H54 (cell line): ENCODE measurements around the gene QSOX1.

Experiments used
- DNase-seq: peaks from one replicate; pipeline ENCODE4 v3.0.0; 2011; ENCODE audit warnings: low spot score, mixed read lengths; ENCODE audit not compliant: insufficient read length
- FAIRE-seq: peaks from 3 replicates; lab custom pipeline; 2011; peaks lifted over from hg19 to GRCh38; lab: Jason Lieb, UNC
- POLR2A ChIP-seq: IDR thresholded peaks from 2 replicates; pipeline ENCODE4 v1.6.1; 2011; ENCODE audit warnings: low read depth, mild to moderate bottlenecking, low read length

QSOX1 gene

DNA sequence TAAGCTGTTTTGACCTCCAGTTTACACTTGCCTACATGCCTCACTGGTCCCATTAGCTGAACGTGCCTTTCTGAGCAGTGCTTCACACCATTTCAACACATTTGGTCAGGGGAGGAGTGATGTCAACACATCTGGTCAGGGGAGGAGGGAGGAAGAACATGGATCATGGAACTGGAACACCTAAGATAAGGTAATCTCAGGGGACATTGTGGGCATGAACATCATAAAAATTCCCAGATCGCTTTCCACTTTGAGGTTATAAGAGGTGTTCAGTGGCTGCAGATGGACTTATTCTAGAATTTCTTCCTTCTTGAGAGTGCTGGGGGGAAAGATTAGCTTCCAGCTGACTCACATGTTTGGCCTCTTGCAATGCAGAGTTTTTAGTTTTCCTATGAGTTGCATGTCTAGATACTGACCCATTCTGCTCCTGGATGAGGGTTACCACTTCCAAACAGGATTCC, 2.0 kb downstream of the QSOX1 start:
- no peak for TF ChIP-seq POLR2A
- FAIRE-seq = no peak

DNA sequence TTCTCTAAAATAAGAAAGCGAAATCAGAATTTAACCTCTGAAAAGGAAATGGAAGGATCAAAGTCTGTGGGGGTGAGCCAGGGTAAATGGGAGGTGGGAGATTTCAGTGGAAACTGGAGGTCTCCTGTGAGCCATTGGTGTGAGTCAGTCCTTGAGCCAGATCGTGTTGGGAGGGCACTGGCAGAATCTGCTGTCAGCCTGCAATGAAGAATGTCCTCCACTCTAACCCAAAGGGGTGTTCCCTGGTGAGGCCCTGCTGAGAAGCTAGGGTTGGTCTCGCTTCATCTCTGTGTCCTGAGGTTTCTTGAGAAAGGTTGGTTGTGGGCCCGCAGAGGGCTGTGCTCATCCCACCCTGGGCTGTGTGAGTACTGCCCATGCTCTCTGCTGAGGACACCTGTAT, 2.4 kb downstream of the QSOX1 start:
- TF ChIP-seq POLR2A = no peak
- peak; percentile 83 for DNase-seq
- FAIRE-seq = peak; percentile 52

More for the DNA sequence above, 2.0 kb downstream of the QSOX1 start:
- DNase-seq = no peak

DNA sequence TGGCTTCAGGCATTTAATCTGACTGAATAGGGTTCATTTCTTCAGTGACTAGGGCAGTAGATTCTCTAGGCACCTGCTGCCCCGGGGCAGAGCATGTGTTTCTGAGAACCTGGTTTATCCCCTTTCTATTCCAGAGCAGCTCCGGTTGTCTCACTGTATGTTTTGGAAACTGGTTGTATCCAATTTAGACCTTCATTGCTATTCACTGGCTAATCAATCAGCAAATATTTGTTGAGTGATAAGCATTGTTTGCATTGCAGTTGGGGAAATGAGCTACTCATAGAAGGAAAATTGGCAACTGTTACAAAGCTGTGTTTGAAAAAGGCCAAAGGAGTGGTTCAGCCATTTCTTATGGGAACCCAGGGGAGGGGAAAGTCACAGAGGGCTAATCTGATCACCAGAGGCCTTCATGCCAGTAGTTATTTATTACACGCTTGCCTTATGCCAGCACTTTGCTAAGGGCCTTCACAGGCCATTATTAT, 2.9 kb downstream of the QSOX1 start:
- TF ChIP-seq POLR2A = no peak
- no peak for DNase-seq
- FAIRE-seq = no peak

DNA sequence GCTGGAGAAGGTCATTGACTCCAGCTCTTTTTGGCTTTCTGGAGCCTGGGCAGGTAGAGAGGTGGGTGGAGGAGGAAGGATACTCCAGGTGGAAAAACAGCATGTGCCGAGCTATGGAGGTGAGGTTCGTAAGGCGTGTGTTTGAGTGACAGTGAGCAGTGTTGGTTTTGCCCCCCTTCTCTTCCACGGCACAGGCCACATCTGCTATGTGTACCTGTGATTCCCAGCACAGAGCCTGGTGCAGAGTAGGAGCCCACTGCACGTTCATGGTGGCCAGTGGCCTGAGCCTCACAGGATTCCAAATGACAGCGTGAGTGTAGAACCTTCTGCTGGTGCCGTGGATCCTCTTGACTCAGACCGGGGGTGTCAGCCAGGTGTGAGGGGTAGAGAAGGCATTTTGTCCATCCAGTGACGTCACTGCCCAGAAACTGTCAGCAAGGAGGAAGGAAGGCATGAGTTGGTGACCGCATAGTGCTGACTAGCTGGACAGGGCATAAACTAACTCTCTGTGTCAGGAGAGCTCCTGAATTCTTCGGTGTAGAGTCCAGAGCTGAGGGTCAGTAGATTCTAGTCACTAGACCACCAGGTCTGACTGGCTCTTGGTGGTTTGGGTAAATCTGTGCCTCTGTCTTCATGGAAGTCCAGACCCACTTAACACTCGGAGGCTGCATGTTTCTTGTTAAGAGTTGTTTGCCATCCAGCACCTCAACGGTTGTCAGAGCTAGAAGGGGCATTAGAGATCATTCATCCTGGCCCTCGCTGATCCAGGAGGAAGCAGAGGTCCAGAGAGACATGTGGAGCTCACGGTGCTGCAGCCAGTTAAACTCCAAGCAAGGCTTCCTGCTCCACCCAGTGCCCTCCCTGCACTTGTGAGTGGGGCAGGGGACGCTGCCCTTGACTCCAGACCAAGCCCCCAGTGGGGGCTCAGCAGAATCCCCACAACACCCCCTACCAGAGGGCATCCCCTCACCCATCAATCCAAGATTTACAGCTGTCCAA, 3.8 kb downstream of the QSOX1 start:
- DNase-seq = no peak
- FAIRE-seq = no peak
- no peak for TF ChIP-seq POLR2A

DNA sequence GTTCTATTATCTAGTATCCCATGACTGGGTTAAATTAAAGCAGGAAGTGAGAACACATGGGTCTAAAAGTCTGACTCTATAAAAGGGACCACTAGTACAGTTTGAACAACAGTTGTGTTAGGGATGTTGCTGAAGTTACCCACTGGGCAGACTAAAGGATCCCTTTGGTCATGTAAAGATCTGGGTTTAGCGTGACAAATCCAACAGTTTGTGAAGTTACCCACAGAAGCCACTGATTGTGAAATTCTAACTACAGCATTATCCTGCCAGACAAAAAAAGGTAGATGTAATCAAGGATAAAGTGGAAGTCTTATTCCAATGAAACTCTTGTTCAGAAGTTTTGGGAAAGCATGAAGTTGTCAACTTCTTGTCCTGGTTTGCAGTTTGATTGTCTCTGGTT, 5.7 kb downstream of the QSOX1 start:
- no peak for DNase-seq
- no peak for FAIRE-seq
- TF ChIP-seq POLR2A = no peak

DNA sequence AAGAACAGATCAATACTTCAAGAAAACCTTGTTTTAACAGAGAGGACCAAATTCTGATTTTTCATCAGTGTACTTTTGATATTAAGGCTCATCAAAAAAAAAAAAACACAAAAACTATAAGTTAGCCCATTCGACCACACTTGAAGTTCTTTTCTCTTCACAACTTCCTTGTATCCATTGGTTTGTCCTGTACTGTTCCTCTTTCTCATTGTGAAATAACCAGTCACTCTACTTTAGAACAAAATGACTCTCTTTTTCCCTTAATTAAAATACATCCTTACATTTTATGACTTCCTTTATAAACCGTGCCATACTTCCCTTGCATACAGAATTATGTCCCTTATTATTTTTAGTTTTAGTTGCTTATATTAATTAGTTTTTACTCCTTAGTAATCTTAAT, 8.4 kb downstream of the QSOX1 start:
- DNase-seq (no peak), FAIRE-seq (no peak)
- TF ChIP-seq POLR2A = no peak

DNA sequence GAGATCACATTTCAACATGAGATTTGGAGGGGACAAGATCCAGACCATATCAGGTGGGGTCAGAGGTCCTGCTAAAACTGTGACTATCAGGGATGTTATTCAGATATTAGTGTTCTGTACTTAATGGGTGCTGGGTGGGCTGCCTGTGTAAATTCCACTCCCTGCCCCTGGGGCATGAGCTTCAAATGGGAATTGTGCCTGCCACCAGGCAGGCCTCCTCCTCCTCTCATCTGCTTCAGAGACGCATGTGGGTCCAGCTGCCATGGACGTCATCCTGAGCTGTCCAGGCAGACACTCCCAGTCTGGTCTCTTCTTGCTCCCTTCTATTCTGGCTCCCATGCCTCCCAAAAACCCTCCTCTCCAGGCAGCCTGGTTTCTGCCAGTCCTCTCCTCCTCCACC, 10.4 kb downstream of the QSOX1 start:
- no peak for TF ChIP-seq POLR2A
- FAIRE-seq (no peak), DNase-seq (no peak)

DNA sequence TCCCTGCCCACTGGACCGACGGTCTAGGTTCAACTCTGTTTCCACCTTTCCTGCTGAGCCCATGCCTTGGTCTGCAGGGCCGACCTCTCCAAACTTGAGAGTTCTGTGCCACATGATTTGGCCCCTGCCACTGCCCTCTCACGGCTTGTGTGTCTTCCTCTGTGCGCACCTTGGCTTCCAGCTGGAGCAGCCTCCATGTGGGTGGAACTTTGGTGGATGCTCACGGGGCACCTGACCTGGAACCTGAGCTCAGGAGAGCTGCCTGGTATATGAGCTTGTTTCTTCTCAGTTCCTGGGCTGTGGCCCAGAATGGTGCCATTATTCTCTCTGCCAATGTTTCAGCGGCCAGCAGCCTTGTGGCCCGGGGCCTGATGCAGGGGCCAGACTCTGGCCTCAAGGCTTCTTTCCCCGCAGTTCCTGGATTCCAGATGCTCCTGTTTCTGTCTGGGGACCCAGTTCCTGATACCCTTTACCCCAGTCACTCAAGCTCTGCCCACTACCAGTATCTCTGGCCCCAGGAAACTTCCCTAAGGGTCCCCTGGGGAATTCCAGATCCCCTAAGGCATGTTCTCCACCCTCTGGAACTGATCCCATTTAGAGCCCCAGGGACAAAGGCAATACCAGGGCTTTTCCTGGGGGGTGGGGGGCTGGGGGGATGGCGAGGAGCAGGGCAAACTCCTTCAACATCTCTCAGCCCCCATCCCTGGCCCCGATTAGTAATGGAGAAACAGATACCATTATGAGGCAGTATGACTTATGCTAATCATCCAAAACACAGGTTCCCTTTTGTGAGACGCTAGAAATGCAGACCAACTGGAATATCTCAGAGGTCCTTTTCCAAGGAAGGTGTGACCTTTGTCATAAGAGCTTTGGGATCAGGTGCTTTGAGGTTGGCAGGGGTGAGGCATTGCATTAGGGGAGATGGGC, 11.1 kb downstream of the QSOX1 start:
- no peak for TF ChIP-seq POLR2A
- FAIRE-seq (no peak), DNase-seq (no peak)

DNA sequence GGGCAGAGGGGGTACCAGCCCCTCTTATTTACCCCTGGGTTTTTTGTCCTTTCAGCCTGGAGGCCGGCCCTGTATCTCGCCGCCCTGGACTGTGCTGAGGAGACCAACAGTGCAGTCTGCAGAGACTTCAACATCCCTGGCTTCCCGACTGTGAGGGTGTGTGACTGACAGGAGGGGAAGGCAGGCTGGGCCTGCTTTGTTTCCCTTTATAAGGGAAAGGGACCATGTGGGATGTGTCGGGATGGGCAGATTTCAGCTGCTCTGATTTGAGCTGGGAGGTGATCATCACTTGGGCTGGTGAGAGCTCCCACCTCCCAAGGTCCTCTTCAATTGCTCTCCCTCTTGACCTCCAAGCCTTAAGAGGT, 11.7 kb downstream of the QSOX1 start:
- FAIRE-seq (no peak), DNase-seq (no peak)
- TF ChIP-seq POLR2A = no peak

DNA sequence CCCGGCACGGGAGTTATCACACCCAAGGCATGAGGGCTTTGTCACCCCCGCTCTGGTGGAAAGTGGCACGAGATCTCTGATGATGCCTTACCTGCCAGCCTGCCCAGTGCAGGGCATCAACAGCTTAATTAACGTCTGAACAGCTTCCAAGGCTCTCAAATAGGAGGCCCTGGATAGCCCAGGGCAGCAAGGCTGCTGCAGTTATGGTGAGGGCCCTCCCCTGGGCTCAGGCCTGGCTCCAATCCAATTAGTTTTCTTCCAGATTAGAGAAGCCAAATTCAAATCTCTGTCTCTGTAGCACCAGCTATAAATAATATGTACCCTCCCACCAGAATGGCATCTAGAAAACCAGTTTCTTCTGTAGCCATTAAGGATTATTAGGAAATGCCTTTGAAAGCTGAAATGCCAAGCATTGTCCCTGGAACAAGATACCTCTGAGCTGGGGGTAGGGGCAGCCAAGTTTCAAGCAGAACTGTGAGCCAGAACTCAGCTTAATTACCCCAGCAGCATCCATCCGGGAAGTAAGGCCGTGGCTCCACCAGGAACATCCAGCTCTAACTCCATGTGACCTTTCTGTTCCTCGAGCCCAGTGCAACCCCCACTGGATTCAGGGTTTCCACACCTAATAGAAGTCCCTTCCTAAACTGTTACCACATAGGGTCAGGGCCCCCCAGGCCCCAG, 12.5 kb downstream of the QSOX1 start:
- TF ChIP-seq POLR2A = no peak
- FAIRE-seq = no peak

DNA sequence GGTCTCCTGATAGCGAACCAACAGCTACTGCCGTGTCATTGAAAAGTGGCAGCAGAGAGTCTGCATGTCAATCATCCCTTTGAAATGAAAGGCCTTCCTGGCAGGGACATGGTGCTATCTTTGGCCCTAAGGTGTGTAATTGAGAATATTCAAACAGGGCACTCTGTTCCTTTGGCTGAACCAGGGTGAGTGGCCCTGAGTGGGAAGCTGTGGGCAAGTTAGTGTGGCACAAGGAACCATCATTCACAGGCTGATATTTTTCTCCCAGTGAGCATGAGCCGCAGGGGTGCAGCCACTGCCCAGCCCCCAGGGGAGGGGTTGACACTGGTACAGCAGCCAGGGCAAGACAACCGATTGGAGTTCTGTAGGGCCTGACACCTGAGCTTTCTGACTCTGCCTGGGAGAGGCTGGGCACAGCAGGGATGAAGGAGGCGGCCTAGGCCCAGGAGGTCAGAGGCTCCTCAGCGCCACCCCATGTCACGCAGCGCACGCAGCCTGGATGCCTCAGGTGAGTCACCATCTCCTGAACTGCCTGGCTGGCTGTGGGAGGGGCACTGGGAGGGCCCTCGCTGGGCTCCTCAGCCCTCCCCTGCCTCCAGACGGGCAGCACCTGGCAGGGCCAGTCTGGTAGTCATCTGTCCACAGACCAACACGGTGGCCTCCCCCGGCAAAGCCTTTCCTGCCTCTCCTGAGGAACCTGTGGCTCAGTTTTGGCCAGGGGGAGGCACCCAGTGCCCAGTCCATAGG, 13.2 kb downstream of the QSOX1 start:
- FAIRE-seq (no peak), DNase-seq (peak; percentile 85)

More for the DNA sequence above, 12.5 kb downstream of the QSOX1 start:
- DNase-seq = no peak

DNA sequence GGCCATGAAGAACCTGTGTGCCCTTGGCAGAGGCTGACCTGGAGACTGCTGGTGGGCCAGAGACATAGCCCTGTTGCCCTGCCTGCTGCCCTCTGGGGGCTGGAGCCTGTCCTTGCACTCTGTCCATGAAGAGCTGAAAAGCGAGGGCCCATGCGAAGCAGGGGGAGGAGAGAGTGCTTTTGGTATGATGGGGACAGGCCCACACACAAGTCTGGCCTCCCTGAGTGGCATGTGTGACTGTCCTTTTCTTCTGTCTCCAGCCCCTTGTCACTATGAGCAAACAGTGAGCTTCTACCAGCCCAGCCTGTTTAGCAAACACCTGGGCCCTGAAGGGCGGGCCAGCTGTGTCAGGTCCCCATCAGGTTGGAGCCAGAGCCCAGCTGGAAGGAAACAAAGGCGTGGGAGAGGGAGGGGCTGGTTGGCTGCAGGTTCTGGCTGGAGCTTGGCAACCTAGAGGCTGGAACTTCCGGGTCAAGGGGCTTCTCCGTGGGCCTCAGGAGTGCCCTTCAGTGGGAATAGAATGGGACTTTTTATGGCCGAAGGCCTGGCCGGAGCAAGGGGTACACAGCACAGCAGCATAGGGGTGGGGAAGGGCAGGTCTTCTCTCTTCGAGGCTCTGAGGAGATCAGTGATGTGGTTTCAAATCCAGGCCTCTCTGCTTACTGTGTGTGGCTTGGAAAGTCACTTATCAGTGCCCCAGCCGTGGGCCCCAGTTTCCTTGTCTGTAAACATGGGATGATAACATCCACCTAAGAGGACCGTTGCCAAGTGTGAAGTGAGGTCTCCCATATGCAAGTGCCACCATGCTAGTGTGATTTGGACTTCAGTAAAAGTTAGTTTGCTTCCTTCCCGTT, 14.3 kb downstream of the QSOX1 start:
- TF ChIP-seq POLR2A = no peak
- no peak for FAIRE-seq
- no peak for DNase-seq

More for the DNA sequence above, 13.2 kb downstream of the QSOX1 start:
- TF ChIP-seq POLR2A = no peak
